GM12878 (cell line): ENCODE data around the gene DIRAS1.

ENCODE experiments used
- CBFB ChIP-seq: IDR thresholded peaks from 2 replicates; pipeline ENCODE4 v1.6.1; 2016; ENCODE audit warnings: antibody characterized with exemption, low read depth
- EGR1 ChIP-seq, 2 experiments: IDR thresholded peaks; 1 replicate in 1 of 2; 2 replicates in 1 of 2; pipeline ENCODE4 v1.6.1; 2011 to 2012; ENCODE audit warnings: low read depth in 2 of 2, low read length in 2 of 2, borderline replicate concordance in 1 of 2, mild to moderate bottlenecking in 1 of 2, moderate library complexity in 1 of 2
- EP300 ChIP-seq, 2 experiments: fragments of 150-350 bp in 1 of 2; IDR thresholded peaks; 2 replicates each; pipeline ENCODE4 v1.6.1; 2011 to 2012; ENCODE audit warnings: low read depth in 2 of 2, low read length in 2 of 2, borderline replicate concordance in 1 of 2, improper control_type of control experiment in 1 of 2, inconsistent platforms in 1 of 2; ENCODE audit not compliant: control insufficient read depth in 1 of 2
- EZH2 ChIP-seq: IDR thresholded peaks from 2 replicates; pipeline ENCODE4 v1.6.1; 2012; ENCODE audit warnings: low read depth, mild to moderate bottlenecking, control low read depth, inconsistent platforms, low read length, borderline replicate concordance; ENCODE audit not compliant: control insufficient read depth
- JUND ChIP-seq: IDR thresholded peaks from 2 replicates; pipeline ENCODE4 v1.6.1; 2012; ENCODE audit warnings: low read depth, mild to moderate bottlenecking, low read length, improper control_type of control experiment, moderate library complexity
- POLR2A ChIP-seq: IDR thresholded peaks from 2 replicates; pipeline ENCODE4 v1.6.1; 2011; ENCODE audit warnings: low read depth, mild to moderate bottlenecking, low read length
- SIN3A ChIP-seq: IDR thresholded peaks from 2 replicates; pipeline ENCODE4 v1.6.1; 2012; ENCODE audit warnings: low read depth, low read length, improper control_type of control experiment
- SMC3 ChIP-seq: IDR thresholded peaks from 2 replicates; pipeline ENCODE4 v1.6.1; 2011; ENCODE audit warnings: low read length, improper control_type of control experiment, borderline replicate concordance
- ZNF274 ChIP-seq: IDR thresholded peaks from one replicate; pipeline ENCODE4 v1.8.0; 2011; ENCODE audit not compliant: insufficient read length, insufficient read depth
- ZNF384 ChIP-seq: IDR thresholded peaks from 2 replicates; pipeline ENCODE4 v1.6.1; 2012; ENCODE audit warnings: low read depth, mild to moderate bottlenecking, low read length, improper control_type of control experiment, borderline replicate concordance
- TF ChIP-seq, protein P1 (sequence below), 3 experiments: IDR thresholded peaks in 2 of 3; conservative IDR thresholded peaks in 1 of 3; 2 replicates each; pipeline ENCODE4 v1.5.1; 2011; ENCODE audit warnings: low read depth in 3 of 3, low read length in 3 of 3, mild to moderate bottlenecking in 3 of 3, control low read depth in 2 of 3, moderate library complexity in 2 of 3, inconsistent platforms in 1 of 3, mixed read lengths in 1 of 3; ENCODE audit not compliant: control insufficient read depth in 2 of 3, insufficient read depth in 1 of 3; ENCODE audit errors: extremely low read depth in 1 of 3

DNA sequence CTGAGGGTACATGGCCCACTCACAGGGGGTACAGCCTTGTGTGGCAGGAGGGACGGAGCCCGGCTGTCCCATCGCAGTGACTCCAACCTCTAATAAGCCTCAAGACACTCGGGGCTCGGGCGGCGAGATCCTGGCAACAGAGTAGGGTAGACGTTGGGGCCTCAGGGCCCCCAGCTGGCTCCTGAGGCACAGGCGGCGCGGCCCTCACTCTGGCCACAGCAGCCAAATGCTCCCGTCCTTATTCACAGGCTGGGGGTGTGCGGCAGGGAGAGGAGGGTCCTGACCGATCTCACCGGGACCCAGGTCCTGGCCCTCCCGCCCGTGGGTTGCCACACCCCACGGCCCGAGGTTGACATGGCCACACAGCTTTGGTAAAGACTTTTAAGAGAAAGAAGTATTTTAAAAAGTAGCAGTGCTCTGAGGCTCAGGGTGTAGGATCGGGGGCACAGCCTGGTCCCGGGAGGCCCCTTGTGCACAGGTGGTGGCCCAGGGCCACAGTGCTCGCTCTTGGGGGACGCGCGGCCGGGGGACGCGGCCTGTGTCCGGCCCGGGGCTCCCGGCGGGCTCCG lies 11.1 kb upstream of the DIRAS1 start:
- TF ChIP-seq, protein P1, sequence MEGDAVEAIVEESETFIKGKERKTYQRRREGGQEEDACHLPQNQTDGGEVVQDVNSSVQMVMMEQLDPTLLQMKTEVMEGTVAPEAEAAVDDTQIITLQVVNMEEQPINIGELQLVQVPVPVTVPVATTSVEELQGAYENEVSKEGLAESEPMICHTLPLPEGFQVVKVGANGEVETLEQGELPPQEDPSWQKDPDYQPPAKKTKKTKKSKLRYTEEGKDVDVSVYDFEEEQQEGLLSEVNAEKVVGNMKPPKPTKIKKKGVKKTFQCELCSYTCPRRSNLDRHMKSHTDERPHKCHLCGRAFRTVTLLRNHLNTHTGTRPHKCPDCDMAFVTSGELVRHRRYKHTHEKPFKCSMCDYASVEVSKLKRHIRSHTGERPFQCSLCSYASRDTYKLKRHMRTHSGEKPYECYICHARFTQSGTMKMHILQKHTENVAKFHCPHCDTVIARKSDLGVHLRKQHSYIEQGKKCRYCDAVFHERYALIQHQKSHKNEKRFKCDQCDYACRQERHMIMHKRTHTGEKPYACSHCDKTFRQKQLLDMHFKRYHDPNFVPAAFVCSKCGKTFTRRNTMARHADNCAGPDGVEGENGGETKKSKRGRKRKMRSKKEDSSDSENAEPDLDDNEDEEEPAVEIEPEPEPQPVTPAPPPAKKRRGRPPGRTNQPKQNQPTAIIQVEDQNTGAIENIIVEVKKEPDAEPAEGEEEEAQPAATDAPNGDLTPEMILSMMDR (IDR thresholded peaks at IDR 0.05 in 2 of 3, conservative IDR thresholded peaks at IDR 0.05 in 1 of 3; ENCODE audit: control insufficient read depth in 2 of 3, extremely low read depth in 1 of 3, insufficient read depth in 1 of 3, low read depth in 3 of 3, low read length in 3 of 3) = no peak
- TF ChIP-seq EP300 (IDR thresholded peaks at IDR 0.05; ENCODE audit: borderline replicate concordance in 1 of 2, control insufficient read depth in 1 of 2, low read depth in 2 of 2, low read length in 2 of 2) (no peak), EZH2 (no peak), ZNF384 (no peak), JUND (no peak), ZNF274 (no peak), SIN3A (no peak), SMC3 (no peak), POLR2A (no peak), EGR1 (IDR thresholded peaks at IDR 0.05; ENCODE audit: borderline replicate concordance in 1 of 2, low read depth in 2 of 2, low read length in 2 of 2) (no peak), CBFB (no peak)
